ENCODE data around the gene ASAP3.

DNA sequence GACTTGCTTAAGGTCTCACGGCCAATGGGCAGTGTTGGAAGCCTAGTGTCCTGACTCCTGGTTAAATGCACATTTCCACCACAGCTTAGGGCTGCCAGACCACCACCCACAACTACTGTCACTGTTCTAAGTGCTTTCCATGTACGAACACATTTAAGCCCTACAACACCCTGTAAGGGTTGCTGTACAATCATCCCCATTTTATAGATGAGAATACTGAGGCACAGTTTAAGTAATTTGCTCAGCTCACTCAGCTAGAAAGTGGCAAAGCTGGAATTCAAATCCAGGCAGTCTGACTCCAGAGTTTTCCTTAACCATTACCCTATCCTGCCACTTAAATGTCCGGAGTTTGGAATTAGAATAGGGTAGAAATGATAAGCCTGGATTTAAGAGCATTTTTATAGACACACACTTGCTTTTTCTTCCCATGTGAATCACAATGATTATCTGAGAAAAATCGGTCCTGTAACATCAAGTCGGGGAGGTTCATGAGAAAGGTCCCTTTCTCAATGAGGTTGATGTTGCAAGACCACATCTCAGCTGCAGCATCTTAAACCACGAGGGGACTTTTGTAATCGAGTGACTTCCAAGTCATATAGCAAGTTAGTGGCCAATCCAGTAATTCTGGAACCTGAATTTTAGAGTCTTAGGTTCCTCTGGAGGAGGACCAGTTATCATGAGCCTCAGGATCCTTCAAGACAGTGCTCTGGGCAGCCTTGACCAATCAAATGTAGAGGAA is 38.4 kb upstream of the ASAP3 start:
- TF ChIP-seq, protein P1, sequence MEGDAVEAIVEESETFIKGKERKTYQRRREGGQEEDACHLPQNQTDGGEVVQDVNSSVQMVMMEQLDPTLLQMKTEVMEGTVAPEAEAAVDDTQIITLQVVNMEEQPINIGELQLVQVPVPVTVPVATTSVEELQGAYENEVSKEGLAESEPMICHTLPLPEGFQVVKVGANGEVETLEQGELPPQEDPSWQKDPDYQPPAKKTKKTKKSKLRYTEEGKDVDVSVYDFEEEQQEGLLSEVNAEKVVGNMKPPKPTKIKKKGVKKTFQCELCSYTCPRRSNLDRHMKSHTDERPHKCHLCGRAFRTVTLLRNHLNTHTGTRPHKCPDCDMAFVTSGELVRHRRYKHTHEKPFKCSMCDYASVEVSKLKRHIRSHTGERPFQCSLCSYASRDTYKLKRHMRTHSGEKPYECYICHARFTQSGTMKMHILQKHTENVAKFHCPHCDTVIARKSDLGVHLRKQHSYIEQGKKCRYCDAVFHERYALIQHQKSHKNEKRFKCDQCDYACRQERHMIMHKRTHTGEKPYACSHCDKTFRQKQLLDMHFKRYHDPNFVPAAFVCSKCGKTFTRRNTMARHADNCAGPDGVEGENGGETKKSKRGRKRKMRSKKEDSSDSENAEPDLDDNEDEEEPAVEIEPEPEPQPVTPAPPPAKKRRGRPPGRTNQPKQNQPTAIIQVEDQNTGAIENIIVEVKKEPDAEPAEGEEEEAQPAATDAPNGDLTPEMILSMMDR (IDR thresholded peaks at IDR 0.05): no peak
- TF ChIP-seq ZFX (IDR thresholded peaks at IDR 0.05; ENCODE audit: borderline replicate concordance): no peak
